MM.1S (cell line): Measurements from ENCODE around the gene RREB1.

Experiments
- DNase-seq: peaks from one replicate; pipeline ENCODE4 v3.0.0-alpha.2; 2015
- H2AFZ ChIP-seq: fragments of 300-600 bp; sonication (generic); 2 replicates; pipeline ENCODE4 v1.6.0; 2016; ENCODE audit warnings: antibody characterized with exemption, low read length
- H3F3A ChIP-seq: fragments of 300-600 bp; sonication (generic); 2 replicates; pipeline ENCODE4 v1.6.1; 2016; ENCODE audit warnings: mild to moderate bottlenecking, antibody characterized with exemption, low read length, moderate library complexity, mixed read lengths; ENCODE audit not compliant: insufficient read depth
- H3K27ac ChIP-seq: fragments of 300-600 bp; sonication (generic); 2 replicates; pipeline ENCODE4 v1.5.1; 2016; ENCODE audit warnings: mild to moderate bottlenecking, low read length
- H3K27me3 ChIP-seq: fragments of 300-600 bp; sonication (generic); replicated peaks from 2 replicates; pipeline ENCODE4 v1.6.0; 2016; ENCODE audit warnings: low read length; ENCODE audit not compliant: insufficient read depth
- H3K36me3 ChIP-seq: fragments of 300-600 bp; sonication (generic); replicated peaks from 2 replicates; pipeline ENCODE4 v1.6.1; 2016; ENCODE audit warnings: mild to moderate bottlenecking, low read length, mixed read lengths; ENCODE audit not compliant: insufficient read depth
- H3K4me1 ChIP-seq: fragments of 300-600 bp; sonication (generic); 2 replicates; pipeline ENCODE4 v1.6.1; 2016; ENCODE audit warnings: low read length, mixed read lengths
- H3K4me2 ChIP-seq: fragments of 300-600 bp; sonication (generic); 2 replicates; pipeline ENCODE4 v1.6.0; 2016; ENCODE audit warnings: low read depth, low read length
- H3K4me3 ChIP-seq: fragments of 300-600 bp; sonication (generic); 2 replicates; pipeline ENCODE4 v1.5.1; 2016; ENCODE audit warnings: low read length, mixed read lengths
- H3K79me2 ChIP-seq: fragments of 300-600 bp; sonication (generic); 2 replicates; pipeline ENCODE4 v1.6.1; 2016; ENCODE audit warnings: mixed run types, low read length, mixed read lengths
- H3K9ac ChIP-seq: fragments of 300-600 bp; sonication (generic); 2 replicates; pipeline ENCODE4 v1.6.1; 2016; ENCODE audit warnings: low read length, mixed read lengths
- H3K9me2 ChIP-seq: fragments of 300-600 bp; sonication (generic); replicated peaks from 2 replicates; pipeline ENCODE4 v1.6.1; 2016; ENCODE audit warnings: mild to moderate bottlenecking, low read length, mixed read lengths; ENCODE audit not compliant: insufficient read depth
- H3K9me3 ChIP-seq: fragments of 300-600 bp; sonication (generic); replicated peaks from 2 replicates; pipeline ENCODE4 v1.6.1; 2016; ENCODE audit warnings: mild to moderate bottlenecking, low read length, mixed read lengths; ENCODE audit not compliant: insufficient read depth
- H4K20me1 ChIP-seq: fragments of 300-600 bp; sonication (generic); 2 replicates; pipeline ENCODE4 v1.6.1; 2016; ENCODE audit warnings: mild to moderate bottlenecking, low read length, moderate library complexity, mixed read lengths; ENCODE audit not compliant: insufficient read depth
- CTCF ChIP-seq: fragments of 300-600 bp; sonication (generic); IDR thresholded peaks from 2 replicates; pipeline ENCODE4 v1.5.1; 2016; ENCODE audit warnings: antibody characterized with exemption, low read length, mixed read lengths
- EZH2 ChIP-seq: fragments of 300-600 bp; sonication (generic); optimal IDR thresholded peaks from 2 replicates; pipeline ENCODE3; 2017; ENCODE audit warnings: low read depth, mild to moderate bottlenecking, antibody characterized with exemption, low read length, mixed read lengths
- EZH2phosphoT487 ChIP-seq: fragments of 300-600 bp; sonication (generic); IDR thresholded peaks from 2 replicates; pipeline ENCODE4 v1.6.1; 2018; ENCODE audit warnings: antibody characterized with exemption, low read length

The RREB1 gene

GRCh38 chr6:7203939-7204338 is 96.2 kb downstream of the RREB1 start:
- TF ChIP-seq EZH2 (no peak), EZH2phosphoT487 (no peak), CTCF (no peak)
- Histone ChIP-seq H3K4me1 (peaks cover 12% of the 10 kb centered on the region), H3K4me2 (no peak overlapping the region), H3K27me3 (no peaks in the 10 kb centered on the region), H3K27ac (no peak overlapping the region), H3K9ac (no peak overlapping the region), H3K79me2 (peaks cover 3% of the 10 kb centered on the region; the same call in 1 of the 2 replicates), H3K9me2 (no peaks in the 10 kb centered on the region), H4K20me1 (no peaks in the 10 kb centered on the region), H3K36me3 (no peaks in the 10 kb centered on the region), H2AFZ (no peak overlapping the region), H3K9me3 (no peaks in the 10 kb centered on the region), H3K4me3 (no peak overlapping the region), H3F3A (no peaks in the 10 kb centered on the region; the same call in 1 of the 2 replicates)
- no peak for DNase-seq

- H3K9ac ChIP-seq: no peak overlapping the region
- H3K9me3 ChIP-seq: no peaks in the 10 kb centered on the region
- H3K27ac ChIP-seq: no peak overlapping the region
- no peaks in the 10 kb centered on the region for H3K9me2 ChIP-seq
- no peak for TF ChIP-seq EZH2
- no peak for TF ChIP-seq CTCF
- no peak for TF ChIP-seq EZH2phosphoT487
- H2AFZ ChIP-seq: no peak overlapping the region
- no peaks in the 10 kb centered on the region for H4K20me1 ChIP-seq
- peaks cover 12% of the 10 kb centered on the region for H3K4me1 ChIP-seq
- H3K4me3 ChIP-seq: no peak overlapping the region
- H3K79me2 ChIP-seq: peaks cover 3% of the 10 kb centered on the region; the same call in 1 of the 2 replicates
- H3K4me2 ChIP-seq: no peak overlapping the region
- H3F3A ChIP-seq: no peaks in the 10 kb centered on the region; the same call in 1 of the 2 replicates
- no peaks in the 10 kb centered on the region for H3K27me3 ChIP-seq
- H3K36me3 ChIP-seq: no peaks in the 10 kb centered on the region
- no peak for DNase-seq
These were observed 97.0 kb downstream of the RREB1 start for GRCh38 chr6:7204726-7205125.

GRCh38 chr6:7207720-7208119 is 100.0 kb downstream of the RREB1 start:
- H3K4me3 ChIP-seq: no peak overlapping the region
- H3K27me3 ChIP-seq: no peaks in the 10 kb centered on the region
- peaks cover 3% of the 10 kb centered on the region; the same call in 1 of the 2 replicates for H3K79me2 ChIP-seq
- no peaks in the 10 kb centered on the region for H3K9me2 ChIP-seq
- H3K9ac ChIP-seq: no peak overlapping the region
- H3K27ac ChIP-seq: no peak overlapping the region
- H3K4me1 ChIP-seq: no peaks in the 10 kb centered on the region
- no peak for DNase-seq
- no peaks in the 10 kb centered on the region for H3K36me3 ChIP-seq
- H3K9me3 ChIP-seq: no peaks in the 10 kb centered on the region
- no peak overlapping the region for H2AFZ ChIP-seq
- no peaks in the 10 kb centered on the region for H4K20me1 ChIP-seq
- TF ChIP-seq EZH2 (no peak), CTCF (no peak), EZH2phosphoT487 (no peak)
- H3K4me2 ChIP-seq: no peak overlapping the region
- no peaks in the 10 kb centered on the region for H3F3A ChIP-seq
